Measurements from ENCODE around the gene ABI3. TPM values are rescaled to one million over a fixed set of nuclear protein-coding genes. Genes with fewer than 3 reads are reported as not detected.

Gene ABI3
- total and polyA plus RNA-seq, 2 experiments from 2014 or later: 0.24 TPM; not detected in 1

GRCh38 chr17:49224198-49224996 lies 13.9 kb downstream of the ABI3 start:
- Histone ChIP-seq H3K27me3 (peaks cover 76% of the 10 kb centered on the region), H3K9me3 (ENCODE audit: low read depth) (no peaks in the 10 kb centered on the region), H3K36me3 (no peaks in the 10 kb centered on the region), H3K4me1 (ENCODE audit: low read depth) (no peaks in the 10 kb centered on the region), H3K27ac (no peak overlapping the region), H3K4me3 (peak overlapping the region; percentile 8)
- DNase-seq (ENCODE audit: low read depth in 1 of 2, low spot score in 1 of 2): peak in 1 of 2 donors; percentile 31
- TF ChIP-seq CTCF (IDR thresholded peaks at IDR 0.05; ENCODE audit: low read depth, low read length): no peak

- Histone ChIP-seq H3K27ac (no peak overlapping the region), H3K27me3 (peaks cover 82% of the 10 kb centered on the region)
Measured at GRCh38 chr17:49224997-49225337, 14.5 kb downstream of the ABI3 start.

GRCh38 chr17:49225554-49226236 lies 15.2 kb downstream of the ABI3 start:
- no peak for DNase-seq (ENCODE audit: low read depth in 1 of 2, low spot score in 1 of 2)
- TF ChIP-seq CTCF (IDR thresholded peaks at IDR 0.05; ENCODE audit: low read depth, low read length): no peak

More at GRCh38 chr17:49224997-49225337, 14.5 kb downstream of the ABI3 start:
- Histone ChIP-seq H3K9me3 (ENCODE audit: low read depth) (no peaks in the 10 kb centered on the region), H3K4me1 (ENCODE audit: low read depth) (no peaks in the 10 kb centered on the region), H3K4me3 (peak overlapping the region; percentile 8), H3K36me3 (no peaks in the 10 kb centered on the region)
- no peak for TF ChIP-seq CTCF (IDR thresholded peaks at IDR 0.05; ENCODE audit: low read depth, low read length)
- DNase-seq (ENCODE audit: low read depth in 1 of 2, low spot score in 1 of 2): no peak

GRCh38 chr17:49226771-49227435 lies 16.4 kb downstream of the ABI3 start:
- Histone ChIP-seq H3K9me3 (ENCODE audit: low read depth) (no peaks in the 10 kb centered on the region), H3K4me3 (no peak overlapping the region), H3K27ac (no peak overlapping the region), H3K4me1 (ENCODE audit: low read depth) (no peaks in the 10 kb centered on the region), H3K36me3 (no peaks in the 10 kb centered on the region), H3K27me3 (peaks cover 90% of the 10 kb centered on the region)
- TF ChIP-seq CTCF (IDR thresholded peaks at IDR 0.05; ENCODE audit: low read depth, low read length): no peak
- DNase-seq (ENCODE audit: low read depth in 1 of 2, low spot score in 1 of 2): no peak

More at GRCh38 chr17:49225554-49226236, 15.2 kb downstream of the ABI3 start:
- Histone ChIP-seq H3K9me3 (ENCODE audit: low read depth) (no peaks in the 10 kb centered on the region), H3K36me3 (no peaks in the 10 kb centered on the region), H3K4me3 (no peak overlapping the region), H3K4me1 (ENCODE audit: low read depth) (no peaks in the 10 kb centered on the region), H3K27ac (no peak overlapping the region), H3K27me3 (peaks cover 87% of the 10 kb centered on the region)

GRCh38 chr17:49227436-49228261 lies 17.1 kb downstream of the ABI3 start:
- no peaks in the 10 kb centered on the region for H3K36me3 ChIP-seq

More at GRCh38 chr17:49227436-49228261, 17.1 kb downstream of the ABI3 start:
- Histone ChIP-seq H3K4me1 (ENCODE audit: low read depth) (no peaks in the 10 kb centered on the region), H3K27ac (no peak overlapping the region), H3K27me3 (peaks cover 86% of the 10 kb centered on the region), H3K9me3 (ENCODE audit: low read depth) (no peaks in the 10 kb centered on the region), H3K4me3 (no peak overlapping the region)
- TF ChIP-seq CTCF (IDR thresholded peaks at IDR 0.05; ENCODE audit: low read depth, low read length): peak; percentile 84
- peak; percentile 66 to 81 for DNase-seq (ENCODE audit: low read depth in 1 of 2, low spot score in 1 of 2)

Measured in cardiac muscle cell (in vitro differentiated cells and primary cell).